Thyroid gland (tissue), 4 donors: Measurements from ENCODE around the gene SLC25A27.

Source experiments
- CTCF ChIP-seq, 6 experiments: fragments of 200-600 bp in 3 of 6; fragments of 450-650 bp in 3 of 6; sonication (generic) in 3 of 6; IDR thresholded peaks; one replicate each; pipeline ENCODE4 v1.5.1; 2016 to 2019; ENCODE audit warnings: antibody characterized with exemption in 6 of 6, mild to moderate bottlenecking in 2 of 6, inconsistent platforms in 1 of 6, moderate library complexity in 1 of 6
- POLR2A ChIP-seq, 2 donors: fragments of 450-650 bp; IDR thresholded peaks; one replicate each; pipeline ENCODE4 v1.6.1; 2017; ENCODE audit warnings: antibody characterized with exemption in 2 of 2, mild to moderate bottlenecking in 2 of 2, moderate library complexity in 1 of 2

- TF ChIP-seq POLR2A (IDR thresholded peaks at IDR 0.05) (no peak), CTCF (IDR thresholded peaks at IDR 0.05) (no peak)
Measured at GRCh38 chr6:46651816-46652215, 959 bp upstream of the SLC25A27 start.
